ES-I3 (cell line): ENCODE results near the gene DNAH3.
"Not testable (repeated sequence)": the region's sequence is repeated elsewhere in the genome, so short reads cannot be mapped to it uniquely, and the experiment has no call there.

ENCODE experiments used
- H3K36me3 ChIP-seq: 2 replicates; pipeline ENCODE4 v1.6.1; 2013; ENCODE audit warnings: mild to moderate bottlenecking, low read length, control low read depth, moderate library complexity; ENCODE audit not compliant: insufficient read depth
- H3K4me1 ChIP-seq: 2 replicates; pipeline ENCODE4 v1.6.1; 2013; ENCODE audit warnings: mild to moderate bottlenecking, control low read depth, low read length; ENCODE audit not compliant: insufficient read depth
- H3K9ac ChIP-seq: 2 replicates; pipeline ENCODE4 v1.6.1; 2013; ENCODE audit warnings: low read depth, mild to moderate bottlenecking, low read length, moderate library complexity
- H3K9me3 ChIP-seq: 2 replicates; pipeline ENCODE4 v1.6.1; 2013; ENCODE audit warnings: mild to moderate bottlenecking, low read length, moderate library complexity; ENCODE audit not compliant: control insufficient read depth, insufficient read depth

Gene DNAH3

DNA sequence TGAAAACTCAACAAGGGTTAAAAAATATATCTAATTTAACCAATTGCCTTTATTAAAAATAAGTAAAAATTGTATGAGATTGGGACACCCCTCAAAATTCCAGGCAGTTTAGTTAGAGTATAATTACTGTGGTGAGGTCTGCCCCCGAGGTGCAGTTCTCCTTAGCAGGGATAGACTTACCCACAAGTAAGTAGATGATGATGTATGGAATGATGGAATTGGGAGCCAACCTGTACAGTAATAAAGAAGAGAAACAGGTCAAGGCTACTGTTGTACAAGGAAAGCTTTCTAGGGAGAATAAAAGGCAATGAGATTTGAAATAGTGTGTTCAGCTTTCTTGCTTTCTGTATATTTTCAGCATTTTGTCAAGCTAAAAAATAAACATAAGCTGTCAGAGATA is 9.6 kb upstream of the DNAH3 start:
- no peaks in the 10 kb centered on the region for H3K9me3 ChIP-seq
- H3K9ac ChIP-seq: no peak overlapping the region
- peaks cover 16% of the 10 kb centered on the region for H3K36me3 ChIP-seq
- no peaks in the 10 kb centered on the region; the same call in 1 of the 2 replicates for H3K4me1 ChIP-seq

DNA sequence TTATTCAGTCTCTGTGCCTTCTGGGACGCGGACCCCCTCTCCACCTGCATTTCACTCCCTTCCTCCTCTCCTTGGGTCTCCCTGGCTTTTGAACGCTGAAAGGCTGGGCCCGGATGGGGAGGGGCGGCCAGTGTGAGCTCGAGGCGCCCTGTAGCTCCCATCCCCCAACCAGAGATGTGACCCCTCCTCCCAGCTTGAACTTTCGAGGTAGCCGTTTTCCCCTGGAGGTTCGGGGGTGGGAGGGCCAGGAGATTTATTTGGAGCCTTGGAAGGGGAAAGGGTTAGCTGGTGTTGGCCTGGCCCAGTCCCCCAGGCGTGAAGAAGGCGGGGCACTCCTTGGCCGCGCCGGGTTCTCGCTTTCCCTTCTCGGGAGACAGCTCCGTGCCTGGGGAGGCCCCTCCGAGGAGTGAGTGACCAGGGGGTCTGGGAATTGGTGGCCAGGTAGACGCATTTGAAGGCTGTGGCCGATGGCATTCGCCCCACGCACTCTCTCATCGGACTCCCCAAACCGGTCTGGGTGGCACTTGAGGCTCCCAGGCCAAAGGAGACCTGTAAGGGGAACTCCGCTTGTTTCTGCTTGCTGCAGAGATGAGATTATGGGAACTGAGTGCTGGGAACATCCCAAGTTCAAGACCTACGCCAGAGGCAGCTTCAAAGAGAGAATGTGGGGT is 8.8 kb upstream of the DNAH3 start:
- Histone ChIP-seq H3K36me3 (peaks cover 16% of the 10 kb centered on the region), H3K4me1 (no peaks in the 10 kb centered on the region; the same call in 1 of the 2 replicates), H3K9me3 (no peaks in the 10 kb centered on the region), H3K9ac (peak overlapping the region; percentile 77)

DNA sequence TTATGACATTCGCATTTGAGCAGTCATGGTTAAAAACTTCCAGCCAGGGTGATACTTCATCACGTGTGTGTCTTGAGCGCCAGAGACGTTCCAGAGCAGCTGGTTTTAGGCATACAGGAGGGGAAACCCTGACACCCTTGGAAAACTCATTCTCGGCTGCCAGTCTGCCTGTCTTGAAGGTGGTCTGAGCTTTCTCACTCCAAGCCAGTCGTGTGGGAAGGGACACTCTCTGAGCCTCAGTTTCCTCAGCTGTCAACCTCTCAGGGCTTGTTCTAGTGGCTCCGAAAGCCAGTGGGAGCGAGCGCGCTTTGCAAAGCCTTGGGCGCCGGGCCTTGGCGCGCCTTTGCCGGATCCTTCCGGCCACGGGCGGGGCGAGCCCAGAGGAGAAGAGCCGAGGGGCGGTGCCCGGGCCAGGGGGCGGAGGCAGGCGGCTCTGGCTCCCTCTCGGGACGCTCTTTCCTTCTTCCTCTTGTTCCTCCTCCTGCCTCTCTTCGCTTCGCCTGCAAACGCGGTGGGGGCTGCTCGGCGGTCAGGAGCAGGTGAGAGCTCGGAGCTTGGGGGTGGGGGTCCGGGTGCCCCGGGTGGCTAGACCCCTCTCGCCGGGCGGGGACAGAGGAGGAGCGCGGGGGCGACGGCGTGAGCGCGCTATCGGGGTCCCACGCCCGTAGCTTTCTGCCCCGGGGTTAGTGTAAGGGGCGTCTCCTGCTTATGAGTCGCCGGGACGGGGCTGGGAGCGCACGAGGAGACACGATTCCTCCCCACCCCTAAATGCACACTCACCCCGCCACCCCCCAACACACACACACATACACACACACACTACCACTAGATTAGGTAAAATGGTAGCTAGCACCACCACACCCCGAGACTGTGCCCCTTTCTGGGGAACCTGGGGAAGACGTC is 7.8 kb upstream of the DNAH3 start, which contains the start of gene LDAF1:
Gene LDAF1 (plus strand): TSS at position 467 of the 903 bp plus-strand sequence. CDS start 2,509 bp downstream, outside the sequence.
- no peaks in the 10 kb centered on the region; the same call in 1 of the 2 replicates for H3K4me1 ChIP-seq
- no peaks in the 10 kb centered on the region for H3K9me3 ChIP-seq
- H3K9ac ChIP-seq: peak within 1 kb of the TSS; percentile 77
- peaks cover 13% of the 10 kb centered on the region for H3K36me3 ChIP-seq

DNA sequence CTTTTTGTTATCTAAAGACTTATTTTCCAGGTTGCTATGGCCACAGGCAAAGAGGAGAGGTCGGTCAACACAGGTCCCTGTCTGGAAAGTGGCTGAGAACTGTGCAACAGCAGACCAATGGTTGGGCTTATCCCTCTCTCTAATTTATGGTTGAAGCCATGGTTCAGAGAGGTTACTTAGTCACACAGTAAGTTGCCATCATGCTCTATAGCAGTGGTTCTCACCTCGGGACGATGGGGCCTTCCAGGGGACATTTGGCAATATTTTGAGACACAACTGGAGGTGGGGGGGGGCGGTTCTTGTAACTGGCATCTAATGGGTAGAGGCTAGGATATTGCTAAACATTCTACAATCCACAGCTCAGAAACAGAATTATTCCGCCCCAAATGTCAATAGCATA is 7.0 kb upstream of the DNAH3 start:
- Histone ChIP-seq H3K36me3 (peaks cover 9% of the 10 kb centered on the region; the same call in 1 of the 2 replicates), H3K4me1 (no peaks in the 10 kb centered on the region; the same call in 1 of the 2 replicates), H3K9me3 (no peaks in the 10 kb centered on the region), H3K9ac (peak overlapping the region; percentile 77; the same call in 1 of the 2 replicates)

DNA sequence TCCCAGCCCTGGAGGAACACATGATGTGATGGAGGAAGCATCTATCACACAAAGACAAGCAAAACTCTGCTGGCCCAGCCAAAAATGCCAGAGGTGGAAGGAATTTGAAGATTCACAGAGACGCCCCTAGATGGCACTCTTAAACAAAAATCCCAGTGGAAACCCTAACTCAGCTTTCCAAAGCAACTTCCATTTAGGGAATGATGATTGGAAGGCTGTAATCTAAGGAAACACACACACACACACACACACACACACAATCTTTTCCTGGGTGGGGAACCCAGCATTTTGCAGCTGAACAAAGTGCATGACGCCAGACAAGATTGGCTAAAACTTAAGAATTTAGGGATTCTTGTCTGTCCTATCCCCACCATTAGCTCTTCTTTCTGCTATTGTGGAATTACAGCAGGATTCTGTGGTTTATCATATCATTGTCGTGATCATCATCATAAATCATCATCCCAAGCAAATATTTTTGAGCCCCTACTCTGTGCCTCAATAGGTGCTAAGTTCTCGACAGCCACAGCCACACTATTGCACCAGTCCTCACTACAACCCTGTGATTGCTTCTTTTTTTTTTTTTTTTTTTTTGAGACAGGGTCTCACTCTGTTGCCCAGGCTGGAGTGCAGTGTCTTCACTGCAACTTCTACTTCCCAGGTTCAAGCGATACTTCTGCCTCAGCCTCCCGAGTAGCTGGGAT is 6.3 kb upstream of the DNAH3 start:
- Histone ChIP-seq H3K36me3 (peaks cover 9% of the 10 kb centered on the region; the same call in 1 of the 2 replicates), H3K9me3 (no peaks in the 10 kb centered on the region), H3K4me1 (no peaks in the 10 kb centered on the region; the same call in 1 of the 2 replicates), H3K9ac (no peak overlapping the region)

DNA sequence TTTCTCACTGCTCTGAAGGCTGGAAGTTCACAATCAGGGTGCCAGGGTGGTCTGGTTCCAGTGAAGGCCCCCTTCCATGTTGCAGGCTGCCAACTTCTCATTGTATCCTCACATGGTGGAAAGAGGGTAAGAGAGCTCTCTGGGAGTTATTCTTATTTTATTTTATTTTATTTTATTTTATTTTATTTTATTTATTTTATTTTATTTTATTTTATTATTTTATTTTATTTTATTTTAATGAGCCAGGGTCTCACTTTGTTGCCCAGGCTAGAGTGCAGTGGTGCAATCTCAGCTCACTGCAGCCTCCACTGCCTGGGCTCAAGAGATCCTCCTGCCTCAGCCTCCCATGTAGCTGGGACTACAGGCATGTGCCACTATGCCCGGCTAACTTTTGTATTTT is 5.4 kb upstream of the DNAH3 start:
- H3K36me3 ChIP-seq, H3K9ac ChIP-seq, H3K9me3 ChIP-seq, H3K4me1 ChIP-seq: not testable (repeated sequence)

DNA sequence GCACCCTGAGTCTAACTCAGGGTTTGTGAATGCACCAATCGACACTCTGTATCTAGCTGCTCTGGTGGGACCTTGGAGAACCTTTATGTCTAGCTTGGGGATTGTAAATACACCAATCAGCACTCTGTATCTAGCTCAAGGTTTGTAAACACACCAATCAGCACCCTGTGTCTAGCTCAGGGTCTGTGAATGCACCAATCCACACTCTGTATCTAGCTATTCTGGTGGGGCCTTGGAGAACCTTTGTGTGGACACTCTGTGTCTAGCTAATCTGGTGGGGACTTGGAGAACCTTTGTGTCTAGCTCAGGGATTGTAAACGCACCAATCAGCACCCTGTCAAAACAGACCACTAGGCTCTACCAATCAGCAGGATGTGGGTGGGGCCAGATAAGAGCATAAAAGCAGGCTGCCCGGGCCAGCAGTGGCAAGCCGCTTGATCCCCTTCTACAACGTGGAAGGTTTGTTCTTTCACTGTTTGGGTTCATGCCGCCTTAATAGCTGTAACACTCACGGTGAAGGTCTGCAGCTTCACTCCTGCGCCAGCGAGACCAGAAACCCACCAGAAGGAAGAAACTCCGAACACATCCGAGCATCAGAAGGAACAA is 2.6 kb upstream of the DNAH3 start:
- not testable (repeated sequence) for H3K9me3 ChIP-seq, H3K4me1 ChIP-seq, H3K9ac ChIP-seq, H3K36me3 ChIP-seq

DNA sequence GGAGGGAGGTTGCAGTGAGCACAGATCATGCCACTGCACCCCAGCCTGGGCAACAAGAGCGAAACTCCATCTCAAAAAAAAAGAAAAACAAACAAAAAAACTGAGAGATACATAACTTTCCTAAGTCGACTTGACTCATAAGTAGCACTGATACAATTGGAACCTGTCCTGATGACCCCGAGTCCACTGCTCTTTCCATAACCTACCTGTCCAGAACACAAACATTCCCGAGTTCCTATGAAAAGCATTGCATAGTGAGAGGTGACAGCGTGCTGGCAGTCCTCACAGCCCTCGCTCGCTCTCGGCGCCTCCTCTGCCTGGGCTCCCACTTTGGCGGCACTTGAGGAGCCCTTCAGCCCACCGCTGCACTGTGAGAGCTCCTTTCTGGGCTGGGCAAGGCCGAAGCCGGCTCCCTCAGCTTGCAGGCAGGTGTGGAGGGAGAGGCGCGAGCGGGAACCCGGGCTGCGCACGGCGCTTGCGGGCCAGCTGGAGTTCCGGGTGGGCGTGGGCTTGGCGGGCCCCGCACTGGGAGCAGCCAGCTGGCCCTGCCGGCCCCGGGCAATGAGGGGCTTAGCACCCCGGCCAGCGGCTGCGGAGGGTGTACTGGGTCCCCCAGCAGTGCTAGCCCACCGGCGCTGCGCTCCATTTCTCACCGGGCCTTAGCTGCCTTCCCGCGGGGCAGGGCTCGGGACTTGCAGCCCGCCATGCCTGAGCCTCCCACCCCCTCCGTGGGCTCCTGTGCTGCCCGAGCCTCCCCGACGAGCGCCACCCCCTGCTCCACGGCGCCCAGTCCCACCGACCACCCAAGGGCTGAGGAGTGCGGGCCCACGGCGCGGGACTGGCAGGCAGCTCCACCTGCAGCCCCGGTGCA is 1.7 kb upstream of the DNAH3 start:
- peak overlapping the region; percentile 31; the same call in 1 of the 2 replicates for H3K9ac ChIP-seq
- H3K36me3 ChIP-seq, H3K4me1 ChIP-seq, H3K9me3 ChIP-seq: not testable (repeated sequence)

DNA sequence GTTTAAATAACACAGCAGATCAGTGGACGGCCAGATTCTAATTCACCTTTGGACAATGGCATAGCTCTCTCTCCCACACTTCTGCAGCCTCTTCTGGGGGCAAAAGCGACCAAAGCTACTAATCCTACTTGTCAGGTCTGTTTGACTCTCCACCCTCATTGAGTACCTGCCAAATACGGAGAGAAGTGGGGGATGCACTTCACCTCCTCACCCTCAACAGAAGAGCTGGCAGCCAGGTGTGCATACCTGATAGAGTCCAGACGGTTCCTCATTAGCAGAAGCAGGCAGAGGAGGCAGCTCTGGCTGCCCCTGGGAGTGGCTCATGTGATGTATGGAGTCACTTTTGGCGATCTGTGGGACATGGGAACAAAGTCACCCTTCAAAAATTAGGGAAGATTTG is 4.9 kb downstream of the DNAH3 start:
- Histone ChIP-seq H3K9ac (no peak overlapping the region), H3K9me3 (no peaks in the 10 kb centered on the region), H3K4me1 (no peaks in the 10 kb centered on the region), H3K36me3 (no peaks in the 10 kb centered on the region)

DNA sequence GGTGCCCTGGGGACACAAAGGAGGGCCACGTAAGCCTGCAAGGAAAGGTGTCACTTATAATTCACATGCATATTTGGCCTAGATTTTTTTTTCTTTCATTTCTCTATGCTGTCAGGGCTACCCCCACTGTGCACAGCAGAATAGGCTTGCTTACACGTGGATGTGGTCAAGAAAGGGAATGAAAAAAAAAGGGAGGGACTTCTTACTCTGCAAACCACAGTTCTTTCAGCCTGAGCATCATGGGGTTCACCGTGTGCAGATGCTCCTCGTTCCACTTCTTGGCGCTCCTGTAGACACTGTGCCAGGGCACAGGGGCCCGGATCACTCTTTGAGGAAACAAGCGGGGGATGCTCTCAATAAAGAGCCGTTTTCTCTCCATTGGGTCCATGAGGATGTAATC is 16.6 kb downstream of the DNAH3 start:
- no peaks in the 10 kb centered on the region for H3K36me3 ChIP-seq
- peaks cover 3% of the 10 kb centered on the region; the same call in 1 of the 2 replicates for H3K4me1 ChIP-seq
- H3K9me3 ChIP-seq: no peaks in the 10 kb centered on the region
- no peak overlapping the region for H3K9ac ChIP-seq

DNA sequence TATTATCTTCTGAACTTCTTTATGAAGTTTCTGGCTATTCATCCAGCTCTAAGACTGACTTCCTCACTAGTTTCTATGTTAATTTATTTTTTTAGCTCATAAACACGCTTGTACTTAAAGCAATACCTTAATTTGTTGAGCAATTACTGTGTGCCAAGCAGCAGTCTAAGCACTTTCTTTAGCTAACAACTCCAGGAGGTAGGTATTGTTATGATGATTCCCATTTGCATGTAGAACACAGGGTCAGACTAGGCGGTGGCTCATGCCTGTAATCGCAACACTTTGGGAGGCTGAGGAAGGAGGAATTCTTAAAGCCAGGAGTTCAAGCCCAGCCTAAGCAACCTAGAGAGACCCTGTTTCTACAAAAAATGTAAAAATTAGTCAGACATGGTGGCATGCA is 19.8 kb downstream of the DNAH3 start:
- Histone ChIP-seq H3K4me1 (peaks cover 13% of the 10 kb centered on the region; the same call in 1 of the 2 replicates), H3K9ac (no peak overlapping the region), H3K9me3 (no peaks in the 10 kb centered on the region), H3K36me3 (no peaks in the 10 kb centered on the region)

DNA sequence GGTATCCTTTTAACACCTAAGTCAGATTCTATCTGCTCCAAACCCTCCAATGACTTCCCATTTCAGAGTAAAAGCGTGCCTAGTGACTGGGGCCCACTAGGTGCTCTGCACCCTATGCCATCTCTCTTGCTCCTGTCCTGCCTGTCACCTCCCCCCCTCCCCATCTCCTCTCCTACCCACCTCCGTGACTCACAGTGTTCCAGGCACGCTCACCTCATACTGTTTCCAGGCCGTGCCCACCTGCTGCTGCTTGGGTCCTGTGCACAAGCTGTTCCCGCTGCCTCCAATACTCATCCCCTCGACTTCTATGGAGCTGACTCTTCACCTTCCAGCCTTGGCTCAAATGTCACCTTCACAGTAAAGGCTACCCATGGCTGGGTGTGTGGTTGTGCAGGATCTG is 21.7 kb downstream of the DNAH3 start:
- Histone ChIP-seq H3K4me1 (peaks cover 13% of the 10 kb centered on the region; the same call in 1 of the 2 replicates), H3K9ac (no peak overlapping the region), H3K36me3 (no peaks in the 10 kb centered on the region), H3K9me3 (no peaks in the 10 kb centered on the region)

DNA sequence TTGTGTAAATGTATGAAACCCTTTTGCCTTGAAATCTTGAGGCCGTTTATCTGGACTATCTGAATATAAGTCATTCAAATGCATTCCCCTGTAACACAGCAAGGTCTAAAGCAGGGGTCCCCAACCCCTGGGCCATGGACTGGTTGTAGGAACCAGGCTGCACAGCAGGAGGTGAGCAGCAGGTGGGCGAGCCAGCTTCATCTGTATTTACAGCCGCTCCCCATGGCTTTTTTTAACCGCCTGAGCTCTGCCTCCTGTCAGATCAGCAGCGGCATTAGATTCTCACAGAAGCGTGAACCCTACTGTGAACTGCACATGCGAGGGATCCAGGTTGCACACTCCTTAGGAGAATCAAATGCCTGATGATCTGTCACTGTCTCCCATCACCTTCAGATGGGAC is 24.1 kb downstream of the DNAH3 start:
- no peak overlapping the region for H3K9ac ChIP-seq
- no peaks in the 10 kb centered on the region for H3K36me3 ChIP-seq
- no peaks in the 10 kb centered on the region for H3K9me3 ChIP-seq
- peaks cover 13% of the 10 kb centered on the region; the same call in 1 of the 2 replicates for H3K4me1 ChIP-seq
